HEK293 (cell line): ENCODE data around the gene GOLT1A.
A peak's percentile ranks its signal among the peaks of the same experiment; 100 is the strongest.

Source experiments
- CTCF ChIA-PET: fragments of 350-600 bp; formaldehyde crosslinking; extraction: SDS; loops from one replicate; lab custom pipeline; 2021; ENCODE audit warnings: antibody characterized with exemption; lab: Yijun Ruan, JAX
- POLR2A ChIA-PET: fragments of 300-600 bp; formaldehyde crosslinking; extraction: SDS; loops from one replicate; lab custom pipeline; 2020; ENCODE audit warnings: antibody characterized with exemption, inconsistent platforms; lab: Yijun Ruan, JAX
- H3K27ac ChIP-seq: fragments of 200-500 bp; sonication (Bioruptor generic); 2 replicates; pipeline ENCODE4 v1.5.1; 2014; ENCODE audit warnings: low read depth, low read length, control low read depth, inconsistent platforms; ENCODE audit errors: extremely low read depth
- H3K36me3 ChIP-seq, 2 experiments: fragments of 200-500 bp in 1 of 2; sonication (Bioruptor generic) in 1 of 2; 1 replicate in 1 of 2; 2 replicates in 1 of 2; pipeline ENCODE4 v1.5.1; 2014 to 2017; ENCODE audit warnings: inconsistent platforms in 2 of 2, low read length in 2 of 2; ENCODE audit not compliant: control insufficient read depth in 2 of 2, insufficient read depth in 1 of 2
- H3K4me1 ChIP-seq: fragments of 200-500 bp; sonication (Bioruptor generic); 2 replicates; pipeline ENCODE4 v1.5.1; 2014; ENCODE audit warnings: mild to moderate bottlenecking, low read length, inconsistent platforms; ENCODE audit not compliant: control insufficient read depth, insufficient read depth
- H3K4me3 ChIP-seq: 2 replicates; pipeline ENCODE4 v1.5.1; 2011; ENCODE audit warnings: low read depth, mild to moderate bottlenecking, control low read depth, low read length, moderate library complexity
- H3K9me3 ChIP-seq: fragments of 200-500 bp; sonication (Bioruptor generic); 2 replicates; pipeline ENCODE4 v1.5.1; 2014; ENCODE audit warnings: low read depth, low read length, inconsistent platforms; ENCODE audit not compliant: control insufficient read depth, insufficient read depth
- KLF17 ChIP-seq: fragments of 450-650 bp; formaldehyde crosslinking; IDR thresholded peaks from 2 replicates; pipeline ENCODE4 v1.5.1; 2016; ENCODE audit warnings: missing biosample characterization, missing genetic modification characterization
- REPIN1 ChIP-seq: fragments of 450-650 bp; formaldehyde crosslinking; IDR thresholded peaks from 2 replicates; pipeline ENCODE4 v1.5.1; 2017; ENCODE audit warnings: missing biosample characterization, missing genetic modification characterization, low read depth
- SCRT1 ChIP-seq: fragments of 450-650 bp; formaldehyde crosslinking; IDR thresholded peaks from 2 replicates; pipeline ENCODE4 v1.5.1; 2016; ENCODE audit warnings: missing biosample characterization, missing genetic modification characterization, borderline replicate concordance
- SCRT2 ChIP-seq: fragments of 450-650 bp; formaldehyde crosslinking; IDR thresholded peaks from 2 replicates; pipeline ENCODE4 v1.5.1; 2016; ENCODE audit warnings: missing biosample characterization, missing genetic modification characterization
- SETDB1 ChIP-seq: IDR thresholded peaks from one replicate; pipeline ENCODE4 v1.6.1; 2017; ENCODE audit warnings: mild to moderate bottlenecking, low read length, moderate library complexity, mixed read lengths; ENCODE audit not compliant: insufficient read length
- SP7 ChIP-seq: fragments of 450-650 bp; formaldehyde crosslinking; IDR thresholded peaks from 2 replicates; pipeline ENCODE4 v1.5.1; 2016; ENCODE audit warnings: missing biosample characterization, missing genetic modification characterization
- TRIM28 ChIP-seq: IDR thresholded peaks from 2 replicates; pipeline ENCODE4 v1.6.1; 2011; ENCODE audit warnings: low read length, control low read depth, borderline replicate concordance
- ZBTB21 ChIP-seq: fragments of 450-650 bp; formaldehyde crosslinking; IDR thresholded peaks from 2 replicates; pipeline ENCODE4 v1.5.1; 2017; ENCODE audit warnings: missing biosample characterization, missing genetic modification characterization
- ZBTB8A ChIP-seq: fragments of 450-650 bp; formaldehyde crosslinking; IDR thresholded peaks from 2 replicates; pipeline ENCODE4 v1.5.1; 2016; ENCODE audit warnings: missing biosample characterization, missing genetic modification characterization
- ZNF114 ChIP-seq: fragments of 450-650 bp; formaldehyde crosslinking; IDR thresholded peaks from 2 replicates; pipeline ENCODE4 v1.5.0; 2017; ENCODE audit warnings: missing biosample characterization, missing genetic modification characterization
- ZNF133 ChIP-seq: fragments of 450-650 bp; formaldehyde crosslinking; IDR thresholded peaks from 2 replicates; pipeline ENCODE4 v1.5.1; 2016; ENCODE audit warnings: missing biosample characterization, missing genetic modification characterization
- ZNF221 ChIP-seq: fragments of 450-650 bp; formaldehyde crosslinking; IDR thresholded peaks from 2 replicates; pipeline ENCODE4 v1.5.1; 2017; ENCODE audit warnings: missing biosample characterization, missing genetic modification characterization, borderline replicate concordance
- ZNF37A ChIP-seq: fragments of 450-650 bp; IDR thresholded peaks from 2 replicates; pipeline ENCODE4 v1.5.1; 2018; ENCODE audit warnings: missing biosample characterization, missing genetic modification characterization
- ZNF433 ChIP-seq: fragments of 450-650 bp; formaldehyde crosslinking; IDR thresholded peaks from 2 replicates; pipeline ENCODE4 v1.5.1; 2016; ENCODE audit warnings: missing biosample characterization, missing genetic modification characterization, low read depth
- ZNF514 ChIP-seq: fragments of 450-650 bp; formaldehyde crosslinking; IDR thresholded peaks from 2 replicates; pipeline ENCODE4 v1.5.1; 2016; ENCODE audit warnings: missing biosample characterization, missing genetic modification characterization
- ZNF660 ChIP-seq: fragments of 450-650 bp; IDR thresholded peaks from 2 replicates; pipeline ENCODE4 v1.5.1; 2018; ENCODE audit warnings: missing biosample characterization, mild to moderate bottlenecking, missing genetic modification characterization
- ZNF692 ChIP-seq: fragments of 450-650 bp; formaldehyde crosslinking; IDR thresholded peaks from 2 replicates; pipeline ENCODE4 v1.5.1; 2016; ENCODE audit warnings: missing biosample characterization, missing genetic modification characterization
- ZNF776 ChIP-seq: fragments of 450-650 bp; formaldehyde crosslinking; IDR thresholded peaks from 2 replicates; pipeline ENCODE4 v1.5.0; 2017; ENCODE audit warnings: missing biosample characterization, missing genetic modification characterization, borderline replicate concordance
- ZNF843 ChIP-seq: fragments of 450-650 bp; formaldehyde crosslinking; IDR thresholded peaks from 2 replicates; pipeline ENCODE4 v1.5.1; 2016; ENCODE audit warnings: missing biosample characterization, missing genetic modification characterization

GOLT1A gene

GRCh38 chr1:204174958-204175357 is 38.8 kb downstream of the GOLT1A start:
- Histone ChIP-seq H3K4me1 (no peaks in the 10 kb centered on the region), H3K36me3 (no peaks in the 10 kb centered on the region), H3K27ac (no peak overlapping the region), H3K9me3 (no peaks in the 10 kb centered on the region), H3K4me3 (no peak overlapping the region)
- CTCF ChIA-PET = interaction anchor here (0.6 to 6.8 kb wide), 4 partner anchors 12 to 514 kb away, joined by 3 to 43 read pairs (median 6); no protein-coding TSS in a partner anchor
- no peak for TF ChIP-seq ZNF221 (tag by site-specific recombination)
- TF ChIP-seq SCRT1 = peak; percentile 57; the same call in 1 of the 2 replicates
- peak; percentile 74; the same call in 1 of the 2 replicates for TF ChIP-seq SCRT2 (tag by site-specific recombination)
- POLR2A ChIA-PET = no interaction called here

GRCh38 chr1:204172404-204173029 is 41.3 kb downstream of the GOLT1A start:
- H3K4me1 ChIP-seq = no peaks in the 10 kb centered on the region
- no peak overlapping the region for H3K27ac ChIP-seq
- no peaks in the 10 kb centered on the region for H3K9me3 ChIP-seq
- POLR2A ChIA-PET = no interaction called here
- no peak for TF ChIP-seq ZNF843
- H3K4me3 ChIP-seq = no peak overlapping the region
- no peaks in the 10 kb centered on the region for H3K36me3 ChIP-seq
- CTCF ChIA-PET = interaction anchor here (0.7 to 14.1 kb wide), 8 partner anchors 10 to 634 kb away, joined by 3 to 178 read pairs (median 3); partner anchors contain the start of gene PLEKHA6

- no peak for TF ChIP-seq ZNF660 (tag by site-specific recombination)
- TF ChIP-seq ZNF114 (tag by site-specific recombination) = no peak
- H3K36me3 ChIP-seq = no peaks in the 10 kb centered on the region
- H3K4me3 ChIP-seq = no peak overlapping the region
- no peaks in the 10 kb centered on the region for H3K4me1 ChIP-seq
- CTCF ChIA-PET = interaction anchor here (1.0 to 14.1 kb wide), 4 partner anchors 9 to 190 kb away, joined by 3 to 178 read pairs (median 26); partner anchors contain the start of gene PLEKHA6
- H3K9me3 ChIP-seq = no peaks in the 10 kb centered on the region
- H3K27ac ChIP-seq = no peak overlapping the region
- POLR2A ChIA-PET = no interaction called here
Observed at GRCh38 chr1:204171751-204172178, 42.0 kb downstream of the GOLT1A start.

- H3K4me1 ChIP-seq = no peaks in the 10 kb centered on the region
- H3K4me3 ChIP-seq = no peak overlapping the region
- ChIA-PET CTCF (interaction anchor here (0.6 to 14.1 kb wide), 6 partner anchors 8 to 228 kb away, joined by 3 to 178 read pairs (median 8); partner anchors contain the start of gene PLEKHA6), POLR2A (no interaction called here)
- no peaks in the 10 kb centered on the region for H3K9me3 ChIP-seq
- TF ChIP-seq REPIN1 (tag by site-specific recombination) (no peak), ZNF776 (tag by site-specific recombination) (no peak), ZNF514 (tag by site-specific recombination) (no peak), ZBTB8A (tag by site-specific recombination) (no peak), SP7 (tag by site-specific recombination) (no peak), KLF17 (no peak)
- no peak overlapping the region for H3K27ac ChIP-seq
- H3K36me3 ChIP-seq = no peaks in the 10 kb centered on the region
Observed at GRCh38 chr1:204170494-204171155, 43.2 kb downstream of the GOLT1A start.

GRCh38 chr1:204169858-204170257 is 43.9 kb downstream of the GOLT1A start:
- CTCF ChIA-PET = interaction anchor here (0.7 to 14.1 kb wide), 7 partner anchors 7 to 229 kb away, joined by 3 to 178 read pairs (median 4); partner anchors contain the start of gene PLEKHA6
- no peaks in the 10 kb centered on the region for H3K4me1 ChIP-seq
- H3K36me3 ChIP-seq = no peaks in the 10 kb centered on the region
- POLR2A ChIA-PET = no interaction called here
- H3K27ac ChIP-seq = no peak overlapping the region
- no peak overlapping the region for H3K4me3 ChIP-seq
- no peaks in the 10 kb centered on the region for H3K9me3 ChIP-seq
- TF ChIP-seq ZNF692 (tag by site-specific recombination) = no peak
- peak; percentile 85; the same call in 1 of the 2 replicates for TF ChIP-seq TRIM28
- TF ChIP-seq ZNF433 (tag by site-specific recombination) = no peak
- no peak for TF ChIP-seq ZNF37A (tag by site-specific recombination)
- no peak for TF ChIP-seq ZNF133 (tag by site-specific recombination)
- TF ChIP-seq SETDB1 = peak; percentile 97
- TF ChIP-seq ZBTB21 (tag by site-specific recombination) = no peak
